PC-3 (cell line): ENCODE data around the gene GLIPR2. TPM values are rescaled to one million over a fixed set of nuclear protein-coding genes. Genes with fewer than 3 reads are reported as not detected.
"Not testable (repeated sequence)": the region's sequence is repeated elsewhere in the genome, so short reads cannot be mapped to it uniquely, and the experiment has no call there.

Experiments
- ATAC-seq: fragments of 200-7000 bp; cut with Tn5 transposase; 2 replicates; pipeline ENCODE4 v1.9.1; 2020; ENCODE audit warnings: mild to moderate bottlenecking, moderate library complexity
- BruUV-seq: library from RNA; stranded (reverse); fragments of 400-500 nt; replicated peaks from 2 replicates; lab custom pipeline; 2021; lab: Mats Ljungman, UMichigan
- CTCF ChIA-PET: fragments of 300-600 bp; sonication (Branson Sonifier 250); formaldehyde crosslinking; loops from one replicate; lab custom pipeline; 2022; ENCODE audit warnings: antibody characterized with exemption; lab: Charles Lee
- POLR2A ChIA-PET: fragments of 300-600 bp; sonication (Branson Sonifier 250); formaldehyde crosslinking; loops from one replicate; lab custom pipeline; 2022; ENCODE audit warnings: antibody characterized with exemption; ENCODE audit not compliant: unreplicated experiment; lab: Charles Lee
- DNase-seq: peaks from one replicate; pipeline ENCODE4 v3.0.0-alpha.2; 2015
- H2AFZ ChIP-seq: fragments of 300-600 bp; sonication (generic); 2 replicates; pipeline ENCODE4 v1.6.0; 2016; ENCODE audit warnings: antibody characterized with exemption, low read length
- H3F3A ChIP-seq: fragments of 300-600 bp; sonication (generic); one replicate; pipeline ENCODE4 v1.6.0; 2017; ENCODE audit warnings: antibody characterized with exemption, low read length, control low read depth, mild to moderate bottlenecking; ENCODE audit not compliant: unreplicated experiment
- H3K27ac ChIP-seq: fragments of 300-600 bp; sonication (generic); 2 replicates; pipeline ENCODE4 v1.5.1; 2016; ENCODE audit warnings: mild to moderate bottlenecking, low read length
- H3K27me3 ChIP-seq: fragments of 300-600 bp; sonication (generic); 2 replicates; pipeline ENCODE4 v1.6.1; 2016; ENCODE audit warnings: low read length, mixed read lengths
- H3K36me3 ChIP-seq: fragments of 300-600 bp; sonication (generic); 2 replicates; pipeline ENCODE4 v1.6.1; 2016; ENCODE audit warnings: low read depth, mixed run types, low read length, mixed read lengths
- H3K4me1 ChIP-seq: fragments of 300-600 bp; sonication (generic); 2 replicates; pipeline ENCODE4 v1.5.1; 2016; ENCODE audit warnings: low read length; ENCODE audit not compliant: insufficient read depth
- H3K4me2 ChIP-seq: fragments of 300-600 bp; sonication (generic); 2 replicates; pipeline ENCODE4 v1.6.0; 2016; ENCODE audit warnings: low read length
- H3K4me3 ChIP-seq: fragments of 300-600 bp; sonication (generic); 2 replicates; pipeline ENCODE4 v1.5.1; 2016; ENCODE audit warnings: mild to moderate bottlenecking, low read length, mixed read lengths
- H3K79me2 ChIP-seq: fragments of 300-600 bp; sonication (generic); 2 replicates; pipeline ENCODE4 v1.6.1; 2017; ENCODE audit warnings: low read length, mixed read lengths
- H3K9ac ChIP-seq: fragments of 300-600 bp; sonication (generic); 2 replicates; pipeline ENCODE4 v1.6.0; 2016; ENCODE audit warnings: mild to moderate bottlenecking, low read length
- H3K9me2 ChIP-seq: fragments of 300-600 bp; sonication (generic); replicated peaks from 2 replicates; pipeline ENCODE4 v1.6.1; 2016; ENCODE audit warnings: mixed run types, low read length, mixed read lengths
- H3K9me3 ChIP-seq: fragments of 300-600 bp; sonication (generic); 2 replicates; pipeline ENCODE4 v1.6.1; 2016; ENCODE audit warnings: low read length, mixed read lengths
- H4K20me1 ChIP-seq: fragments of 300-600 bp; sonication (generic); 2 replicates; pipeline ENCODE4 v1.6.1; 2016; ENCODE audit warnings: low read length, mixed read lengths
- EZH2 ChIP-seq: fragments of 300-600 bp; sonication (generic); IDR thresholded peaks from one replicate; pipeline ENCODE4 v1.6.1; 2017; ENCODE audit warnings: antibody characterized with exemption, mild to moderate bottlenecking, low read length; ENCODE audit not compliant: unreplicated experiment
- EZH2phosphoT487 ChIP-seq: fragments of 300-600 bp; sonication (generic); IDR thresholded peaks from 2 replicates; pipeline ENCODE4 v1.6.1; 2018; ENCODE audit warnings: mild to moderate bottlenecking, antibody characterized with exemption, low read length, borderline replicate concordance
- intact Hi-C: fragments of 100-400 bp; cut with micrococcal nuclease; formaldehyde crosslinking; loops from 2 replicates; pipeline ENCODE4 v1.9.0; 2023
- total RNA-seq: library from RNA; depleted of rRNA; stranded (reverse); fragments of >200 nt; gene quantifications from 2 replicates; pipeline ENCODE4 v1.2.3, GENCODE V29; 2014
- TF ChIP-seq, protein P1 (sequence below): fragments of 300-600 bp; sonication (generic); conservative IDR thresholded peaks from 2 replicates; pipeline ENCODE4 v1.5.1; 2017; ENCODE audit warnings: antibody characterized with exemption, low read depth, mild to moderate bottlenecking, low read length

GLIPR2 gene
- total RNA-seq, 1 experiment from 2014 or later = 6.7 TPM

DNA sequence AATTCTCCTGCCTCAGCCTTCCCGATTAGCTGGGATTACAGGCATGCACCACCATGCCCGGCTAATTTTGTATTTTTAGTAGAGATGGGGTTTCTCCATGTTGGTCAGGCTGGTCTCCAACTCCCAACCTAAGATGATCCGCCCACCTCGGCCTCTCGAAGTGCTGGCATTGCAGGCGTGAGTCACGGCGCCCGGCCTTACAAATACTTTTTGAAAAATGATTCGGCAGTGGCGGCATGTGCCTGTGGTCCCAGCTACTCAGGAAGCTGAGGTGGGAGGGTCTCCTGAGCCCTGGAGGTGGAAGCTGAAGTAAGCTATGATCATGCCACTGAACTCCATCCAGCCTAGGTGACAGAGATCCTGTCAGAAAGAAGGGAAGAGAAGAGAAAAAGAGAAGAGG, 23.6 kb downstream of the GLIPR2 start:
- H4K20me1 ChIP-seq, DNase-seq, H2AFZ ChIP-seq, POLR2A ChIA-PET, intact Hi-C loops, H3K79me2 ChIP-seq, H3K4me2 ChIP-seq, H3K27me3 ChIP-seq, H3K27ac ChIP-seq, H3F3A ChIP-seq, H3K4me3 ChIP-seq, BruUV-seq, H3K9me2 ChIP-seq, H3K36me3 ChIP-seq, CTCF ChIA-PET, H3K9me3 ChIP-seq, H3K9ac ChIP-seq, ATAC-seq: not testable (repeated sequence)
- peaks cover 13% of the 10 kb centered on the region for H3K4me1 ChIP-seq

DNA sequence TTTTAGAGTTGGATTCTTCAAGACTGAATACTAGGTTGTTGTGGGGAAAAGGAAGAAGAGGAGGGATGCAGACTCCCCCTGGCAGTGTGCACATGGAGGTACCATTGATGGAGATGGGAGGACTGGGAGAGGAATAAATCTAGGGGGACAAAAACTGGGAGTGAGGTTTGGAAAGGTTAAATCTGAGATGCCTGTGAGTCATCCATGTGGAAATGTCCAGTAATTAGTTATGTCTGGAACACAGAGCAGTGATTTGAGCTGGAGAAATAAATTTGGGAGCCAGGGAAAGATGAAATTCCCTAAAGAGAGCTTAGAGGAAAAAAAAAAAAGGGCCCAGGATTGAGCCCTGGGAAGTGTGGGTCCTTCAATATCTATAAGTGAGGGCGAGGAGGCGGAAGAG, 24.7 kb downstream of the GLIPR2 start:
- ChIA-PET POLR2A (interaction anchor here (0.6 kb wide), 1 partner anchor 20 kb away, joined by 3 read pairs; no protein-coding TSS in a partner anchor), CTCF (no interaction called here)
- no peak overlapping the region for H3K27ac ChIP-seq
- intact Hi-C loops = no loop called here
- no peak overlapping the region for H3K9ac ChIP-seq
- DNase-seq (no peak), ATAC-seq (no peak)
- no peaks in the 10 kb centered on the region for H3K9me3 ChIP-seq
- no peak overlapping the region for H3K4me3 ChIP-seq
- no peaks in the 10 kb centered on the region for H3K9me2 ChIP-seq
- H2AFZ ChIP-seq = no peak overlapping the region
- H3K36me3 ChIP-seq = peaks cover 2% of the 10 kb centered on the region; the same call in 1 of the 2 replicates
- BruUV-seq = no TSS peak
- no peaks in the 10 kb centered on the region for H3K79me2 ChIP-seq
- no peaks in the 10 kb centered on the region for H3F3A ChIP-seq
- peaks cover 13% of the 10 kb centered on the region for H3K4me1 ChIP-seq
- TF ChIP-seq EZH2 (no peak), EZH2phosphoT487 (no peak)
- TF ChIP-seq, protein P1, sequence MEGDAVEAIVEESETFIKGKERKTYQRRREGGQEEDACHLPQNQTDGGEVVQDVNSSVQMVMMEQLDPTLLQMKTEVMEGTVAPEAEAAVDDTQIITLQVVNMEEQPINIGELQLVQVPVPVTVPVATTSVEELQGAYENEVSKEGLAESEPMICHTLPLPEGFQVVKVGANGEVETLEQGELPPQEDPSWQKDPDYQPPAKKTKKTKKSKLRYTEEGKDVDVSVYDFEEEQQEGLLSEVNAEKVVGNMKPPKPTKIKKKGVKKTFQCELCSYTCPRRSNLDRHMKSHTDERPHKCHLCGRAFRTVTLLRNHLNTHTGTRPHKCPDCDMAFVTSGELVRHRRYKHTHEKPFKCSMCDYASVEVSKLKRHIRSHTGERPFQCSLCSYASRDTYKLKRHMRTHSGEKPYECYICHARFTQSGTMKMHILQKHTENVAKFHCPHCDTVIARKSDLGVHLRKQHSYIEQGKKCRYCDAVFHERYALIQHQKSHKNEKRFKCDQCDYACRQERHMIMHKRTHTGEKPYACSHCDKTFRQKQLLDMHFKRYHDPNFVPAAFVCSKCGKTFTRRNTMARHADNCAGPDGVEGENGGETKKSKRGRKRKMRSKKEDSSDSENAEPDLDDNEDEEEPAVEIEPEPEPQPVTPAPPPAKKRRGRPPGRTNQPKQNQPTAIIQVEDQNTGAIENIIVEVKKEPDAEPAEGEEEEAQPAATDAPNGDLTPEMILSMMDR = no peak
- no peak overlapping the region for H3K4me2 ChIP-seq
- H3K27me3 ChIP-seq = no peaks in the 10 kb centered on the region
- H4K20me1 ChIP-seq = no peaks in the 10 kb centered on the region

DNA sequence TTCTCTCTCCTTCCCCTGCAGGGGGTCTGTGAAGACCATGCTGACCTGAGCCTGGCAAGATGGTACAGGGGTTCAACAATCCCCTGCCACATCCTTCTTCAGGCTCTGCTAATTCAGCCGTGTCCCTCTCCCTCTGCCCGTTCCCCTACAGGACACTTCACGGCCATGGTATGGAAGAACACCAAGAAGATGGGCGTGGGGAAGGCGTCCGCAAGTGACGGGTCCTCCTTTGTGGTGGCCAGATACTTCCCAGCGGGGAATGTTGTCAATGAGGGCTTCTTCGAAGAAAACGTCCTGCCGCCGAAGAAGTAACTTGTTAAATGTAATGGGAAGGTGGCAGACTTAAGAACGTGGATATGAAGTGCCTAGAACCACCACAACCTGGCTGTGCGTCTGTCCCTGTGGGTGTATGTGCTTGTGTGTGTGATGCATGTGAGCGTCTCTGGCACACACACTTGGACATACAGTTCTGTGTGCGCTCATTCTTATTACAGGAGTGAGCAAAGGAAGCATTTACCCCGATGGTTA, 25.7 kb downstream of the GLIPR2 start:
- no peak overlapping the region for H3K27ac ChIP-seq
- DNase-seq = no peak
- H3K4me2 ChIP-seq = no peak overlapping the region

More for the DNA sequence above, 25.7 kb downstream of the GLIPR2 start:
- Histone ChIP-seq H3K4me1 (peaks cover 13% of the 10 kb centered on the region), H3K79me2 (no peaks in the 10 kb centered on the region), H3K9me3 (no peaks in the 10 kb centered on the region), H3K4me3 (no peak overlapping the region), H2AFZ (no peak overlapping the region), H3K9ac (no peak overlapping the region), H3K9me2 (no peaks in the 10 kb centered on the region), H4K20me1 (no peaks in the 10 kb centered on the region), H3K36me3 (no peaks in the 10 kb centered on the region), H3F3A (no peaks in the 10 kb centered on the region), H3K27me3 (no peaks in the 10 kb centered on the region)
- intact Hi-C loops = no loop called here
- no TSS peak for BruUV-seq
- CTCF ChIA-PET = no interaction called here
- POLR2A ChIA-PET = no interaction called here
- no peak for ATAC-seq
- TF ChIP-seq, protein P1 = no peak
- TF ChIP-seq EZH2 (no peak), EZH2phosphoT487 (no peak)
